ENCODE results near the gene TBX15. TPM values are rescaled to one million over a fixed set of nuclear protein-coding genes. Genes with fewer than 3 reads are reported as not detected.

The TBX15 gene
- total RNA-seq, 4 donors from 2014 or later = 0.45 to 1.6 (median 0.56) TPM

GRCh38 chr1:118900643-118901440 is 87.3 kb downstream of the TBX15 start:
- H3K4me3 ChIP-seq = no peak overlapping the region
- ATAC-seq = no peak
- H3K4me1 ChIP-seq = no peaks in the 10 kb centered on the region
- H3K9me3 ChIP-seq = no peaks in the 10 kb centered on the region
- TF ChIP-seq, protein P1, sequence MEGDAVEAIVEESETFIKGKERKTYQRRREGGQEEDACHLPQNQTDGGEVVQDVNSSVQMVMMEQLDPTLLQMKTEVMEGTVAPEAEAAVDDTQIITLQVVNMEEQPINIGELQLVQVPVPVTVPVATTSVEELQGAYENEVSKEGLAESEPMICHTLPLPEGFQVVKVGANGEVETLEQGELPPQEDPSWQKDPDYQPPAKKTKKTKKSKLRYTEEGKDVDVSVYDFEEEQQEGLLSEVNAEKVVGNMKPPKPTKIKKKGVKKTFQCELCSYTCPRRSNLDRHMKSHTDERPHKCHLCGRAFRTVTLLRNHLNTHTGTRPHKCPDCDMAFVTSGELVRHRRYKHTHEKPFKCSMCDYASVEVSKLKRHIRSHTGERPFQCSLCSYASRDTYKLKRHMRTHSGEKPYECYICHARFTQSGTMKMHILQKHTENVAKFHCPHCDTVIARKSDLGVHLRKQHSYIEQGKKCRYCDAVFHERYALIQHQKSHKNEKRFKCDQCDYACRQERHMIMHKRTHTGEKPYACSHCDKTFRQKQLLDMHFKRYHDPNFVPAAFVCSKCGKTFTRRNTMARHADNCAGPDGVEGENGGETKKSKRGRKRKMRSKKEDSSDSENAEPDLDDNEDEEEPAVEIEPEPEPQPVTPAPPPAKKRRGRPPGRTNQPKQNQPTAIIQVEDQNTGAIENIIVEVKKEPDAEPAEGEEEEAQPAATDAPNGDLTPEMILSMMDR (IDR thresholded peaks at IDR 0.05) = no peak
- TF ChIP-seq EP300 (IDR thresholded peaks at IDR 0.05) (no peak), POLR2A (IDR thresholded peaks at IDR 0.05) (no peak), POLR2AphosphoS5 (IDR thresholded peaks at IDR 0.05) (no peak)
- no peaks in the 10 kb centered on the region for H3K36me3 ChIP-seq
- no peak overlapping the region for H3K27ac ChIP-seq
- no peaks in the 10 kb centered on the region for H3K27me3 ChIP-seq

DNA sequence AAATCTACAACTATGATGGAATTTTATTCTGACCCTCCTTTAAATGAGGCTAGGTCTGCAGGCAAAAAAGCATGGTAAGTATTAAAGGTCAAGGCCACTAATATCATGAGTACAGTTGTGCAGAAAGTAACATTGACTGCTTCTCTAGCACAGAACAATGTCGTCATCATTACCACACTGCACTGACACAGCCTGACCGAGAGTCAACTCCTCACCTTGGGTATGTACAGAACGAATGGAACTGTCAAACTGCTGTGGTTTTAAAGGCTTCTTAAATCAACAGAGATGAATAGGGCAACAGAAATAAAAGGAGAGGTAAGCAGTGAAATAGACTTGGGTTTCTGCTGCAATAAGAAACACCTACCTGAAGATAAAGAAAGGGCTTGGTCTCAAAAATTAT is 88.8 kb downstream of the TBX15 start:
- WGBS, 2 donors (ENCODE audit: low coverage in 1 of 2) = 45 to 67% methylated on average over 2 to 3 of the region's 3 CpGs
- ATAC-seq = no peak

DNA sequence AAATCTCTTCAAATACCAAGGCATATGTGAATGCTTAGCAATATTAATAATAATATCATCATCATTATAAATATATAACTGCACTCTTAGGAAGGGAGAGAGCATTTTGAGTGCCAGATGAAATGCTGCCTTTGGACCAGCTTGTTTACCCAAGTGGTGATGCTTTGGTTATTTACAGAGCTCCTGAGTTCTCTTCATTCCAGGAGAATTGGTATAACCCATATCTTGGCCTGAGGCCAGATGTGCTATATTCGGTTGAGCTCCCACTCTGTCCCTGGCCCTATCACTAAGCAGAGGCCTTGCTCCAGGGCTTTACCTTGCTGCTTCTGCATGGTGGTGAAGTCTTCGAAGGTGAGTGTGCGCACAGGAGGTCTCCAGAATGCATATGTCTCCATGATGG is 89.4 kb downstream of the TBX15 start:
- Histone ChIP-seq H3K27me3 (no peaks in the 10 kb centered on the region), H3K4me1 (no peaks in the 10 kb centered on the region), H3K27ac (no peak overlapping the region), H3K9me3 (no peaks in the 10 kb centered on the region), H3K4me3 (no peak overlapping the region), H3K36me3 (no peaks in the 10 kb centered on the region)
- no peak for TF ChIP-seq POLR2AphosphoS5 (IDR thresholded peaks at IDR 0.05)
- TF ChIP-seq EP300 (IDR thresholded peaks at IDR 0.05) = no peak
- no peak for TF ChIP-seq POLR2A (IDR thresholded peaks at IDR 0.05)
- TF ChIP-seq, protein P1 (IDR thresholded peaks at IDR 0.05) = no peak
- ATAC-seq = no peak
- WGBS, 2 donors (ENCODE audit: low coverage in 1 of 2) = 0 to 55% methylated on average over 1 to 2 of the region's 3 CpGs

More for the DNA sequence above, 88.8 kb downstream of the TBX15 start:
- H3K4me1 ChIP-seq = no peaks in the 10 kb centered on the region
- H3K27me3 ChIP-seq = no peaks in the 10 kb centered on the region
- H3K36me3 ChIP-seq = no peaks in the 10 kb centered on the region
- H3K27ac ChIP-seq = no peak overlapping the region
- H3K4me3 ChIP-seq = no peak overlapping the region
- TF ChIP-seq, protein P1 (IDR thresholded peaks at IDR 0.05) = no peak
- TF ChIP-seq POLR2A (IDR thresholded peaks at IDR 0.05) (no peak), POLR2AphosphoS5 (IDR thresholded peaks at IDR 0.05) (no peak), EP300 (IDR thresholded peaks at IDR 0.05) (no peak)
- no peaks in the 10 kb centered on the region for H3K9me3 ChIP-seq

GRCh38 chr1:118896416-118896815 is 91.7 kb downstream of the TBX15 start:
- Histone ChIP-seq H3K9me3 (no peaks in the 10 kb centered on the region), H3K4me3 (no peak overlapping the region), H3K36me3 (no peaks in the 10 kb centered on the region), H3K27me3 (no peaks in the 10 kb centered on the region), H3K27ac (no peak overlapping the region), H3K4me1 (no peaks in the 10 kb centered on the region)
- no peak for TF ChIP-seq POLR2AphosphoS5 (IDR thresholded peaks at IDR 0.05)
- TF ChIP-seq, protein P1 (IDR thresholded peaks at IDR 0.05) = no peak
- no peak for TF ChIP-seq POLR2A (IDR thresholded peaks at IDR 0.05)
- no peak for TF ChIP-seq EP300 (IDR thresholded peaks at IDR 0.05)
- no peak for ATAC-seq

DNA sequence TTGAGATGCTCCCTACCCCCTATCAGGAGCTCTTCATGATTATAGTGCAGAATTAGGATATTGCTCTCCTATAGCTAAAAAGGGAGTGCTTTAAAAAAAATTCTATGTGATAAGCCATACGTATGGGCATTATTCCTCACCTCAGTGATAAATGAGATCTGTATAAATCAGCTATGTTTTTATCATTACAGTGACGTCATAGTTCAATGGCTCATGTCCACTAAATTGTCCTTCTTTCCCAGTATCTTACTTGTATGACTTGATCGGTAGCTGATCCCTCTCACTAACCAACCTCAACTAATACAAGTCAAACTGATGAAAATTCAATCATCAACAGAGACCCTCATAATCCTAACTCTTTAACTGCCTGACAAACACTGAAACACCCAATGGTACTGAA is 93.3 kb downstream of the TBX15 start:
- WGBS, 2 donors (ENCODE audit: low coverage in 1 of 2) = 77 to 86% methylated on average over 2 to 3 of the region's 3 CpGs
- no peak overlapping the region for H3K27ac ChIP-seq
- no peaks in the 10 kb centered on the region for H3K4me1 ChIP-seq
- TF ChIP-seq, protein P1 (IDR thresholded peaks at IDR 0.05) = no peak
- no peak for TF ChIP-seq POLR2A (IDR thresholded peaks at IDR 0.05)
- no peak for TF ChIP-seq POLR2AphosphoS5 (IDR thresholded peaks at IDR 0.05)
- no peaks in the 10 kb centered on the region for H3K27me3 ChIP-seq
- no peaks in the 10 kb centered on the region for H3K36me3 ChIP-seq
- no peak for ATAC-seq
- H3K4me3 ChIP-seq = no peak overlapping the region
- no peaks in the 10 kb centered on the region for H3K9me3 ChIP-seq

Measured in gastroesophageal sphincter (tissue), 4 donors.